ENCODE measurements around the gene PIK3AP1. TPM values are rescaled to one million over a fixed set of nuclear protein-coding genes. Genes with fewer than 3 reads are reported as not detected.

PIK3AP1 gene
- total and polyA plus RNA-seq, 2 of the 13 experiments (the other 11 are each of a cell fraction or from before 2014, with no cell fraction given) = 3.6 to 13.8 TPM

- no peak overlapping the region for H3K9ac ChIP-seq (ENCODE audit: insufficient read depth, low read depth, low read length)
- no peak overlapping the region for H3K27ac ChIP-seq (ENCODE audit: extremely low read length, insufficient read depth, low read length)
- CTCF ChIA-PET (ENCODE audit: low intra/inter-chr PET ratio, low total read pairs) = no interaction called here
Observed at GRCh38 chr10:96610817-96611216, 109.5 kb downstream of the PIK3AP1 start.

DNA sequence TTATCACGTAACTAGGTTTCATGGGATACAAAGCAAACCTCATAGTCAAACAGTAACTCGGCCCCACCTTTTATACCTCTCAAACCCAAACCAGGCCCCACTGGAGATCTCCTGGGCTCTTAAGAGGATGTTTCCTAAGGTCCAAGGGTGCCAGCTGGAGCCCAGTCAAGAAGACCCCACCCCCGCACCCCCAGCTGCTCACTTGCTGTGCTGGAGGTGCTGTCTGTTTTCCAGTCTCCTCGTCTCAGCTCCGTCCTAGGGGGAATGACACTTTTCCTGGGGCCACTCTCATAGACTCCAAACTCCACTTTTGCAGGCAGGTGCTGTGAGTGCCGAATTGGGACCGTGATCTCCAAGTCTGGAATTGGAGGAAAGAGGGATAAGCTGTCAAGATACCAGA lies 110.8 kb downstream of the PIK3AP1 start:
- DNase-seq (ENCODE audit: low spot score) (no peak), FAIRE-seq (no peak), ATAC-seq (no peak)
- POLR2A ChIA-PET = no interaction called here
- CTCF ChIA-PET (ENCODE audit: low intra/inter-chr PET ratio, low total read pairs) = no interaction called here
- Histone ChIP-seq H3K9ac (ENCODE audit: insufficient read depth, low read depth, low read length) (no peak overlapping the region), H3K9me3 (ENCODE audit: low read length) (no peaks in the 10 kb centered on the region), H4K20me1 (ENCODE audit: insufficient read depth, low read length) (no peaks in the 10 kb centered on the region), H3K79me2 (ENCODE audit: insufficient read depth, low read length) (no peaks in the 10 kb centered on the region), H3K27me3 (ENCODE audit: control insufficient read depth in 1 of 2, insufficient read depth in 2 of 2, low read length in 2 of 2) (no peaks in the 10 kb centered on the region), H3K27ac (ENCODE audit: extremely low read length, insufficient read depth, low read length) (no peak overlapping the region), H3K4me1 (ENCODE audit: insufficient read depth, low read length) (peaks cover 53% of the 10 kb centered on the region), H3K36me3 (replicated peaks in 1 of 2; ENCODE audit: control insufficient read depth in 1 of 2, insufficient read depth in 2 of 2, low read length in 2 of 2) (no peaks in the 10 kb centered on the region), H3K4me3 (replicated peaks in 1 of 3; ENCODE audit: insufficient read depth in 1 of 3, low read depth in 2 of 3, low read length in 3 of 3) (no peak overlapping the region), H2AFZ (ENCODE audit: low read length) (no peak overlapping the region), H3K4me2 (ENCODE audit: low read depth, low read length) (no peak overlapping the region)
- intact Hi-C loops (cut with micrococcal nuclease; ENCODE audit: unreplicated experiment) (no loop called here), in situ Hi-C loops (cut with HindIII; ENCODE audit: extremely low pct_ligation_motif_present, low pct_unique_long_range_greater_than_20kb) (no loop called here)
- TF ChIP-seq PATZ1 (CRISPR knock-in tag; IDR thresholded peaks at IDR 0.05) = no peak
- no peak for TF ChIP-seq NR2F2 (IDR thresholded peaks at IDR 0.05; ENCODE audit: borderline replicate concordance, low read depth)
- TF ChIP-seq, protein P1, sequence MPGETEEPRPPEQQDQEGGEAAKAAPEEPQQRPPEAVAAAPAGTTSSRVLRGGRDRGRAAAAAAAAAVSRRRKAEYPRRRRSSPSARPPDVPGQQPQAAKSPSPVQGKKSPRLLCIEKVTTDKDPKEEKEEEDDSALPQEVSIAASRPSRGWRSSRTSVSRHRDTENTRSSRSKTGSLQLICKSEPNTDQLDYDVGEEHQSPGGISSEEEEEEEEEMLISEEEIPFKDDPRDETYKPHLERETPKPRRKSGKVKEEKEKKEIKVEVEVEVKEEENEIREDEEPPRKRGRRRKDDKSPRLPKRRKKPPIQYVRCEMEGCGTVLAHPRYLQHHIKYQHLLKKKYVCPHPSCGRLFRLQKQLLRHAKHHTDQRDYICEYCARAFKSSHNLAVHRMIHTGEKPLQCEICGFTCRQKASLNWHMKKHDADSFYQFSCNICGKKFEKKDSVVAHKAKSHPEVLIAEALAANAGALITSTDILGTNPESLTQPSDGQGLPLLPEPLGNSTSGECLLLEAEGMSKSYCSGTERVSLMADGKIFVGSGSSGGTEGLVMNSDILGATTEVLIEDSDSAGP (CRISPR knock-in tag; IDR thresholded peaks at IDR 0.05; ENCODE audit: borderline replicate concordance) = no peak
- 87% methylated on average over 7 of the region's 7 CpGs for WGBS (ENCODE audit: low lambda C conversion rate)
- BruUV-seq (replicated peaks) = no TSS peak

More at GRCh38 chr10:96610817-96611216, 109.5 kb downstream of the PIK3AP1 start:
- H2AFZ ChIP-seq (ENCODE audit: low read length) = no peak overlapping the region
- intact Hi-C loops (cut with micrococcal nuclease; ENCODE audit: unreplicated experiment) = no loop called here
- H3K36me3 ChIP-seq (replicated peaks in 1 of 2; ENCODE audit: control insufficient read depth in 1 of 2, insufficient read depth in 2 of 2, low read length in 2 of 2) = no peaks in the 10 kb centered on the region
- peak; percentile 37 for FAIRE-seq
- ATAC-seq = peak; percentile 34; the same call in 1 of the 3 replicates
- no peaks in the 10 kb centered on the region for H3K9me3 ChIP-seq (ENCODE audit: low read length)
- no TSS peak for BruUV-seq (replicated peaks)
- no peak for DNase-seq (ENCODE audit: low spot score)
- H3K4me3 ChIP-seq (replicated peaks in 1 of 3; ENCODE audit: insufficient read depth in 1 of 3, low read depth in 2 of 3, low read length in 3 of 3) = no peak overlapping the region
- H3K4me2 ChIP-seq (ENCODE audit: low read depth, low read length) = peak overlapping the region; percentile 21; the same call in 1 of the 2 replicates
- in situ Hi-C loops (cut with HindIII; ENCODE audit: extremely low pct_ligation_motif_present, low pct_unique_long_range_greater_than_20kb) = no loop called here
- 76% methylated on average over 3 of the region's 6 CpGs for WGBS (ENCODE audit: low lambda C conversion rate)
- TF ChIP-seq CBX5 (CRISPR knock-in tag; IDR thresholded peaks at IDR 0.05; ENCODE audit: borderline replicate concordance) = no peak
- no peak for TF ChIP-seq GABPA (IDR thresholded peaks at IDR 0.05; ENCODE audit: low read depth, low read length)
- TF ChIP-seq GABPA (CRISPR knock-in tag; IDR thresholded peaks at IDR 0.05; ENCODE audit: low read depth) = peak; percentile 27; the same call in 1 of the 2 replicates
- H3K79me2 ChIP-seq (ENCODE audit: insufficient read depth, low read length) = no peaks in the 10 kb centered on the region
- H3K4me1 ChIP-seq (ENCODE audit: insufficient read depth, low read length) = peaks cover 56% of the 10 kb centered on the region
- no peaks in the 10 kb centered on the region for H4K20me1 ChIP-seq (ENCODE audit: insufficient read depth, low read length)
- H3K27me3 ChIP-seq (ENCODE audit: control insufficient read depth in 1 of 2, insufficient read depth in 2 of 2, low read length in 2 of 2) = no peaks in the 10 kb centered on the region
- POLR2A ChIA-PET = no interaction called here
